Thoracic aorta (tissue), 2 donors: ENCODE measurements around the gene ADGRF3. TPM values are rescaled to one million over a fixed set of nuclear protein-coding genes. Genes with fewer than 3 reads are reported as not detected.
A peak's percentile ranks its signal among the peaks of the same experiment; 100 is the strongest.
"Not testable (repeated sequence)": the region's sequence is repeated elsewhere in the genome, so short reads cannot be mapped to it uniquely, and the experiment has no call there.

Experiments
- ATAC-seq: fragments of 150-250 bp; one replicate; pipeline ENCODE4 v1.8.0; 2017; ENCODE audit warnings: low read depth; ENCODE audit not compliant: insufficient number of reproducible peaks, low FRiP score
- DNase-seq: peaks from one replicate; pipeline ENCODE4 v3.0.0-alpha.2; 2020; ENCODE audit warnings: low spot score
- H3K27ac ChIP-seq, 2 donors: fragments of 200-600 bp; sonication (generic); 1 replicate in 1 of 2; 2 replicates in 1 of 2; pipeline ENCODE4 v1.5.1; 2016; ENCODE audit warnings: mild to moderate bottlenecking in 2 of 2, moderate library complexity in 2 of 2
- H3K27me3 ChIP-seq: fragments of 200-600 bp; sonication (generic); replicated peaks from 2 replicates; pipeline ENCODE4 v1.6.0; 2016; ENCODE audit warnings: mild to moderate bottlenecking; ENCODE audit not compliant: insufficient read depth
- H3K36me3 ChIP-seq: fragments of 200-600 bp; sonication (generic); one replicate; pipeline ENCODE4 v1.5.1; 2016
- H3K4me1 ChIP-seq, 2 donors: fragments of 200-600 bp; sonication (generic); 1 replicate in 1 of 2; 2 replicates in 1 of 2; pipeline versions ENCODE4 v1.5.1 to v1.6.0; 2016; ENCODE audit warnings: low read depth in 2 of 2, mild to moderate bottlenecking in 1 of 2; ENCODE audit not compliant: control insufficient read depth in 1 of 2
- H3K4me3 ChIP-seq: fragments of 200-600 bp; sonication (generic); 2 replicates; pipeline ENCODE4 v1.5.1; 2016; ENCODE audit warnings: mild to moderate bottlenecking
- H3K9me3 ChIP-seq: fragments of 200-600 bp; sonication (generic); 2 replicates; pipeline ENCODE4 v1.5.1; 2016
- CTCF ChIP-seq: fragments of 200-600 bp; sonication (generic); IDR thresholded peaks from one replicate; pipeline ENCODE4 v1.5.1; 2019; ENCODE audit warnings: antibody characterized with exemption
- total RNA-seq, 2 donors: library from RNA; depleted of rRNA; stranded (reverse); fragments of >200 nt; gene quantifications; one replicate each; pipeline versions ENCODE4 v1.1.0 to v1.2.3, GENCODE V29; 2016

The ADGRF3 gene
- total RNA-seq, 2 donors from 2014 or later: 0.68 TPM; not detected in 1

GRCh38 chr2:26309921-26310320 lies 36.7 kb downstream of the ADGRF3 start:
- no peak overlapping the region for H3K27ac ChIP-seq
- H3K27me3 ChIP-seq: no peaks in the 10 kb centered on the region
- ATAC-seq: no peak
- TF ChIP-seq CTCF: no peak
- H3K9me3 ChIP-seq: no peaks in the 10 kb centered on the region
- no peaks in the 10 kb centered on the region for H3K36me3 ChIP-seq
- DNase-seq: no peak
- no peak overlapping the region for H3K4me3 ChIP-seq
- no peaks in the 10 kb centered on the region for H3K4me1 ChIP-seq

- Histone ChIP-seq H3K4me1 (peaks cover 3 to 5% of the 10 kb centered on the region in 2 donors), H3K9me3 (no peaks in the 10 kb centered on the region), H3K4me3 (no peak overlapping the region), H3K36me3 (no peaks in the 10 kb centered on the region), H3K27me3 (no peaks in the 10 kb centered on the region), H3K27ac (no peak overlapping the region)
- ATAC-seq (no peak), DNase-seq (no peak)
- no peak for TF ChIP-seq CTCF
Measured at GRCh38 chr2:26305540-26305939, 41.0 kb downstream of the ADGRF3 start.

- not testable (repeated sequence) for H3K36me3 ChIP-seq, H3K27ac ChIP-seq, H3K4me3 ChIP-seq, H3K9me3 ChIP-seq, H3K27me3 ChIP-seq, DNase-seq, ATAC-seq, H3K4me1 ChIP-seq
Measured at GRCh38 chr2:26305094-26305493, 41.5 kb downstream of the ADGRF3 start.

GRCh38 chr2:26302846-26303245 lies 43.7 kb downstream of the ADGRF3 start:
- no peaks in the 10 kb centered on the region for H3K27me3 ChIP-seq
- H3K36me3 ChIP-seq: no peaks in the 10 kb centered on the region
- no peak overlapping the region for H3K4me3 ChIP-seq
- DNase-seq: no peak
- no peak for ATAC-seq
- no peak overlapping the region for H3K27ac ChIP-seq
- TF ChIP-seq CTCF: no peak
- H3K9me3 ChIP-seq: no peaks in the 10 kb centered on the region
- H3K4me1 ChIP-seq: peaks cover 6 to 14% of the 10 kb centered on the region in 2 donors

GRCh38 chr2:26300234-26300925 lies 46.2 kb downstream of the ADGRF3 start:
- no peak for DNase-seq
- Histone ChIP-seq H3K4me1 (peaks cover 6 to 17% of the 10 kb centered on the region in 2 donors), H3K27me3 (no peaks in the 10 kb centered on the region), H3K9me3 (no peaks in the 10 kb centered on the region), H3K4me3 (peak overlapping the region; percentile 82), H3K36me3 (no peaks in the 10 kb centered on the region), H3K27ac (peak overlapping the region; percentile 68 to 74)
- TF ChIP-seq CTCF: no peak
- ATAC-seq: no peak
